H1 (cell line): Measurements from ENCODE around the gene MAGI1.

Source experiments
- CTCF ChIP-seq, 3 experiments: IDR thresholded peaks; 1 replicate in 2 of 3; 2 replicates in 1 of 3; pipeline versions ENCODE4 v1.5.1 to v1.6.1; 2011; ENCODE audit warnings: low read length in 3 of 3, mild to moderate bottlenecking in 3 of 3, inconsistent platforms in 2 of 3, low read depth in 1 of 3, moderate library complexity in 1 of 3; ENCODE audit not compliant: insufficient read depth in 1 of 3; ENCODE audit errors: control extremely low read depth in 1 of 3
- EZH2 ChIP-seq: fragments of 200-600 bp; sonication (generic); IDR thresholded peaks from 2 replicates; pipeline ENCODE4 v1.7.1; 2012; ENCODE audit warnings: low read depth, mild to moderate bottlenecking, moderate library complexity, low read length, inconsistent platforms; ENCODE audit not compliant: severe bottlenecking
- NRF1 ChIP-seq: IDR thresholded peaks from 2 replicates; pipeline ENCODE4 v1.6.1; 2011; ENCODE audit warnings: mild to moderate bottlenecking, low read depth, low read length, improper control_type of control experiment
- POLR2A ChIP-seq, 2 experiments: IDR thresholded peaks; 1 replicate in 1 of 2; 2 replicates in 1 of 2; pipeline ENCODE4 v1.6.1; 2011; ENCODE audit warnings: low read depth in 2 of 2, low read length in 2 of 2, mild to moderate bottlenecking in 2 of 2; ENCODE audit errors: control extremely low read depth in 1 of 2
- POLR2AphosphoS5 ChIP-seq: IDR thresholded peaks from 2 replicates; pipeline ENCODE4 v1.6.1; 2011; ENCODE audit warnings: low read depth, low read length
- SIX5 ChIP-seq: IDR thresholded peaks from 2 replicates; pipeline ENCODE4 v1.6.1; 2011; ENCODE audit warnings: mild to moderate bottlenecking, low read depth, low read length
- SP1 ChIP-seq: IDR thresholded peaks from 2 replicates; pipeline ENCODE4 v1.6.1; 2011; ENCODE audit warnings: low read depth, low read length
- SP2 ChIP-seq: IDR thresholded peaks from 2 replicates; pipeline ENCODE4 v1.6.1; 2012; ENCODE audit warnings: mild to moderate bottlenecking, low read length, inconsistent platforms
- TAF1 ChIP-seq: IDR thresholded peaks from 2 replicates; pipeline ENCODE4 v1.6.1; 2011; ENCODE audit warnings: mild to moderate bottlenecking, low read depth, low read length
- TF ChIP-seq, protein P1 (sequence below): IDR thresholded peaks from 2 replicates; pipeline ENCODE4 v1.6.1; 2011; ENCODE audit warnings: low read length, improper control_type of control experiment

DNA sequence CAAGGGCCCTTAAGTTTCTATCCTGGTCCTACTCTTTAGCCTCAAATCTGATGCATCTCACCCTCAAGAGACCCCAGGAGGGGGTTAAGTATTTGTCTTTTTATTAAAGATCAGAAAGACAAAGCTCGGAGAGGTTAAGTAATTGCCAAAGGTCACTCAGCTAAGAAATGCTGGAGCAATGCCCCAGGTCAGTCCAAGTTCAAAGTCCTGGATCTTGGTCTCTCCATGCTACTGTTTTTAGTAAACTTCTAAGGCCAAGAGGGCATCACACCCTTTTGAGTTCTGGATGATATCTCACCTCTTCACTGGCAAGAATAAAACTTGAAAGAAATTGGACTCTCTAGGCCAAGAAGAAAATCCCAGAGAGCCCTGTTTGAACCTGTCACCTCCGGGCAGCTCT is 488.6 kb downstream of the MAGI1 start:
- no peak for TF ChIP-seq POLR2AphosphoS5
- no peak for TF ChIP-seq CTCF (IDR thresholded peaks at IDR 0.05; ENCODE audit: control extremely low read depth in 1 of 3, insufficient read depth in 1 of 3, low read depth in 1 of 3, low read length in 3 of 3)
- TF ChIP-seq, protein P1, sequence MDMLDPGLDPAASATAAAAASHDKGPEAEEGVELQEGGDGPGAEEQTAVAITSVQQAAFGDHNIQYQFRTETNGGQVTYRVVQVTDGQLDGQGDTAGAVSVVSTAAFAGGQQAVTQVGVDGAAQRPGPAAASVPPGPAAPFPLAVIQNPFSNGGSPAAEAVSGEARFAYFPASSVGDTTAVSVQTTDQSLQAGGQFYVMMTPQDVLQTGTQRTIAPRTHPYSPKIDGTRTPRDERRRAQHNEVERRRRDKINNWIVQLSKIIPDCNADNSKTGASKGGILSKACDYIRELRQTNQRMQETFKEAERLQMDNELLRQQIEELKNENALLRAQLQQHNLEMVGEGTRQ = no peak
- no peak for TF ChIP-seq SP2
- no peak for TF ChIP-seq SIX5
- no peak for TF ChIP-seq SP1
- TF ChIP-seq NRF1 = no peak
- no peak for TF ChIP-seq POLR2A (IDR thresholded peaks at IDR 0.05; ENCODE audit: control extremely low read depth in 1 of 2, low read depth in 2 of 2, low read length in 2 of 2)
- TF ChIP-seq TAF1 = no peak
- no peak for TF ChIP-seq EZH2
